HG03575 (cell line): ENCODE measurements around the gene GPD2.
"Not testable (repeated sequence)": the region's sequence is repeated elsewhere in the genome, so short reads cannot be mapped to it uniquely, and the experiment has no call there.

Source experiments
- ATAC-seq: cut with Tn5 transposase; IDR thresholded peaks from one replicate; pipeline ENCODE4 v1.9.1; 2021; ENCODE audit not compliant: unreplicated experiment, insufficient number of reproducible peaks, low FRiP score; ENCODE audit errors: extremely low read depth

Gene GPD2

DNA sequence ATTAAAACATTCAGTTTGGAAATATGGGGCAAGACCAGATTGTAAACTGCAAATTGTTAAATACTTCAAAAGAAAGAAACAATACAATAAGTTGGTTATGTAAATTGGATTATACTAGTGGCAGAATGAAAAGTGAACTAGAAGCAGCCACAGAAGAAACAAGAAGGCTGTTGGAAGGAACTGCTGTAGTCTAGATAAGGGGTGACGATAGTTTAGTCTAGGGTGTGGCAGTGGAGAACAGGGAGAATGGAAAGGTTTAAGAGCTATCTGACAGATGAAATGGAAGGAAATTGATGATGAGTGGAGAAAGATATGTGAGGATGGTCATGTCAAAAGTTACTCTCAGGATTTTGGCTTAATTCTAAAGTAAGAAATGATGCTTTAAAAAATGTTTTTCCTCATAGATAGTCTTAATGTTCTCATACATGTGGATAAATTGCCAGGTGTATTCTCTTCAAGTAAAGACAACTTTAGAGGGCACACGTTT, 179.7 kb downstream of the GPD2 start:
- ATAC-seq = no peak

GRCh38 chr2:156618071-156618470, 181.9 kb downstream of the GPD2 start:
- ATAC-seq = not testable (repeated sequence)

- ATAC-seq = no peak
Observed at GRCh38 chr2:156619021-156619539, 182.9 kb downstream of the GPD2 start.

DNA sequence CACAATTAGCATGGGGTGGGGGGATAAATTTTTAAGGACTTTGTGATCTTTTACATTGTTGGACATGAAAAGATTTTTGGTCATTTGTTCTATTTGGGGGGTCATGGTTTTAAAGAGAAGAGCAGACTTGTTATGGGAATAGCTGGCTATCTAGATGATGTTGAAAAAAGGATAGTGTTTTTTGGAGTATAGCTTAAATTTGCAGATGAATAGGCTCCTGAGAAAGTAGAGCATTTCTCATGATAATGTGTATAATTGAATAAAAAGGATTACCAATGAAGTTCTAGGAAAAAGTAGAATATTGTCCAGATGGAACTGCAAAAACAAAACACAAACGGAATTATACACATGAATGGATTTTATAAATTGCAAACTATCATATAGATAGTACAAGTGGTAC, 186.3 kb downstream of the GPD2 start:
- no peak for ATAC-seq

DNA sequence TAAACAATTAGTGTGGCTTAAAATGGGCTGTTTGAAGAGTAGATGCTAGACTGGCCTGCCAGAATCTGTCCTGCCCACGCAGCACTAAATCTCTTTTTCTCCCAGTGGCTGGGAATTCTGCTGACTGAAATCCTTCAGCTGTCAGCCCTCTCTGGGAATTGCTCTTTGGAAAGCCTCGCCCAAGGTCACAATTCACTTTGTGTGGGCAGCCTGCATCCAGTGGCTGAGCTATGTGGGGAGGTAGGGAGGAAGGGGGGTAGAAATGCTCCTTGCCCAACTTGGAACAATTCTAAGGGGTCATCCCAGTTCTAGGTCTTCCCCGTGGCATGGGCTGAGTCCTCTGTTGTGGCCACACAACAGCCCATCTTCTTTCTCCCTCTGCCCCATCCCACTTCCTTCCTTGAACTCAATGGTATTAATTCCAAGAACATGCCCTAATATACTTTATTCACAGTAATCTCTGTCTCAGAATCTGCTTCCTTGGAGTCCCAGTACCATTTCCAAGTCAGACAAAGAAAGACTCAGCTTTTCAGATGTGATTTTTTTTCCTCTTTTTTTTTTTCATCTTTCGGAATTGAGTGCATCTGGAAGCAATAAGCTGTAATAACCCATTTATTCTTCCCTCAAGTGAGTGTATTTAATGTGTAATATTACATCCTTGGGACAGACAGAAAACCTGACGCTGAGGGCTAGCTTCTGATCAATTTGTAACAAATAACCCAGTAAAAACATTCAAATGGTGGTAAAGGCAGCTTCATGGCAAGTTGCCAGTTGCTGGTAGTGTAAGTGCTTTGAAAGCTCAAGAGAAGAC, 189.4 kb downstream of the GPD2 start:
- no peak for ATAC-seq

- no peak for ATAC-seq
Observed at GRCh38 chr2:156626931-156627330, 190.8 kb downstream of the GPD2 start.

GRCh38 chr2:156630579-156631337, 194.6 kb downstream of the GPD2 start:
- no peak for ATAC-seq

DNA sequence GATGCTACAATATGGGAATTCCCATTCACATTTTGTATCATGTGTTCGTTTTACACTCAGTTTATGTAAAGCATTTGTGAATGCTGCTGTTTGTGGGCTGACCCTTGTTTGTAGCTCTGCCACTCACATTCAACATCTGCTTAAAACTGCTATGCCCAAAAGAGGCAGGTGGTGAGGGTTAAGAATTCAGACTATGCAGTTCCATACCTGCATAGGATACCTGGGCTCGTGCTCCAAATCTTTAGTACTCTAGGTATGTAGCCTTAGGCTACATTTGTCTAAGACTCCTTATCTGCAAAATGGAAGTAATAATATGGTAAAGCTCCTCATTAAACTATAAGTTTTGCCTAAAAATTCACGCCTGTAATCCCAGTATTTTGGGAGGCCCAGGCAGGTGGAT, 199.5 kb downstream of the GPD2 start:
- ATAC-seq = no peak
